OCI-LY1 (cell line): ENCODE results near the gene BORCS6.

Experiments
- EZH2 ChIP-seq: fragments of 200-600 bp; sonication (generic), shearing (Covaris generic); IDR thresholded peaks from 2 replicates; pipeline ENCODE4 v1.8.0; 2017; ENCODE audit warnings: borderline replicate concordance, mixed run types, mild to moderate bottlenecking, antibody characterized with exemption, low read length, moderate library complexity, mixed read lengths
- TF ChIP-seq, protein P1 (sequence below): fragments of 200-600 bp; sonication (generic), shearing (Covaris generic); IDR thresholded peaks from 2 replicates; pipeline ENCODE4 v1.5.1; 2017; ENCODE audit warnings: mild to moderate bottlenecking, antibody characterized with exemption, low read length, moderate library complexity, mixed read lengths

DNA sequence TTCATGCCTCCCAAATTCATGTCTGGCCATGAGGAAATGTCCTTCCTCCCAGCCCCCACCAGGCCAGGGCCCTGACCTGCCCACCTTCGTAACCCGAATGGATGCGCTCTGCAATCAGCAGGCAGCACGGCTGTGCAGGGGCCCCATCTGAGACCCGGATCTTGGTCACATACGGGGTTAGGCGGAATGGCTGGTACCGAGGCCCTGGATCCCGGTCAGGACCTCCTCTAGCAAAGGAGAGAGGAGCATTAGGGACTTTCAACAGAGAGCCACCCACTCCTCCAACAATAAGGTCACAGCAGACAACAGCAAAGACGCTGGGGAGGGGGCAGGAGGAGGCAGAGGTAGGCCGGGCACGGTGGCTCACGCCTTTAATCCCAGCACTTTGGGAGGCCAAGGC, 41.4 kb downstream of the BORCS6 start:
- TF ChIP-seq, protein P1, sequence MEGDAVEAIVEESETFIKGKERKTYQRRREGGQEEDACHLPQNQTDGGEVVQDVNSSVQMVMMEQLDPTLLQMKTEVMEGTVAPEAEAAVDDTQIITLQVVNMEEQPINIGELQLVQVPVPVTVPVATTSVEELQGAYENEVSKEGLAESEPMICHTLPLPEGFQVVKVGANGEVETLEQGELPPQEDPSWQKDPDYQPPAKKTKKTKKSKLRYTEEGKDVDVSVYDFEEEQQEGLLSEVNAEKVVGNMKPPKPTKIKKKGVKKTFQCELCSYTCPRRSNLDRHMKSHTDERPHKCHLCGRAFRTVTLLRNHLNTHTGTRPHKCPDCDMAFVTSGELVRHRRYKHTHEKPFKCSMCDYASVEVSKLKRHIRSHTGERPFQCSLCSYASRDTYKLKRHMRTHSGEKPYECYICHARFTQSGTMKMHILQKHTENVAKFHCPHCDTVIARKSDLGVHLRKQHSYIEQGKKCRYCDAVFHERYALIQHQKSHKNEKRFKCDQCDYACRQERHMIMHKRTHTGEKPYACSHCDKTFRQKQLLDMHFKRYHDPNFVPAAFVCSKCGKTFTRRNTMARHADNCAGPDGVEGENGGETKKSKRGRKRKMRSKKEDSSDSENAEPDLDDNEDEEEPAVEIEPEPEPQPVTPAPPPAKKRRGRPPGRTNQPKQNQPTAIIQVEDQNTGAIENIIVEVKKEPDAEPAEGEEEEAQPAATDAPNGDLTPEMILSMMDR = no peak
- TF ChIP-seq EZH2 = no peak
